Measurements from ENCODE around the gene KRTDAP.

DNA sequence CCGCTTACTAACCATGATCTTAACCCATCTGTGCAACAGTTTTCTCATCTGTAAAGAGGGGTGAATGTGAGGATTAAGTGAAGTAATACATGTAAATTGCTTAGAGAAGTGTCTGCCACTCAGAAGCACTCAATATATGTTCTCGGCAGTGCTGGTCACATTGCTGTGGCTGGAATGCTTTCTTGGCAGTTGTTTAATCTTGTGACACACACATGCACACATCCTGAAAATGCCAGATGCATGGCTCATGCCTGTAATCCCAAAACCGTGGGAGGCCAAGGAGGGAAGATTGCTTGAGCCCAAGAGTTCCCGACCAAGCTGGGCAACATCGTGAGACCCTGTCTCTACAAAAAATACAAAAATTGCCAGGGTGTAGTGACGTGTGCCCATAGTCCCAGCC, 28.0 kb upstream of the KRTDAP start:
- TF ChIP-seq GATA3 (IDR thresholded peaks at IDR 0.05; ENCODE audit: low read depth, low read length) (no peak), GATA2 (IDR thresholded peaks at IDR 0.05; ENCODE audit: low read depth, low read length) (no peak)
